ENCODE results near the gene OLFM2.
A peak's percentile ranks its signal among the peaks of the same experiment; 100 is the strongest.
"Not testable (repeated sequence)": the region's sequence is repeated elsewhere in the genome, so short reads cannot be mapped to it uniquely, and the experiment has no call there.

Gene OLFM2

GRCh38 chr19:9834307-9834725 is 102.0 kb downstream of the OLFM2 start:
- no peak for DNase-seq (ENCODE audit: low read depth in 2 of 2)

- DNase-seq (ENCODE audit: low read depth in 2 of 2) = no peak
These were observed 107.7 kb downstream of the OLFM2 start for GRCh38 chr19:9828551-9829063.

GRCh38 chr19:9827289-9828238 is 108.8 kb downstream of the OLFM2 start, which contains the start of gene UBL5:
UBL5 (plus strand) TSS chr19:9827918; CDS start chr19:9828338, 420 bp downstream.
- peak; percentile 72 to 84 for DNase-seq (ENCODE audit: low read depth in 2 of 2)

- no peak for DNase-seq (ENCODE audit: low read depth in 2 of 2)
These were observed 112.5 kb downstream of the OLFM2 start for GRCh38 chr19:9823816-9824215.

GRCh38 chr19:9820034-9820433 is 116.3 kb downstream of the OLFM2 start:
- not testable (repeated sequence) for DNase-seq (ENCODE audit: low read depth in 2 of 2)

GRCh38 chr19:9819596-9819909 is 116.8 kb downstream of the OLFM2 start:
- no peak for DNase-seq (ENCODE audit: low read depth in 2 of 2)

- DNase-seq (ENCODE audit: low read depth in 2 of 2) = peak; percentile 100
These were observed 117.3 kb downstream of the OLFM2 start, which contains the start of gene FBXL12 for GRCh38 chr19:9818734-9819595. FBXL12 (minus strand) TSS chr19:9819079; CDS start chr19:9818813, 266 bp downstream.

- no peak for DNase-seq (ENCODE audit: low read depth in 2 of 2)
These were observed 118.1 kb downstream of the OLFM2 start for GRCh38 chr19:9818175-9818733.

- DNase-seq (ENCODE audit: low read depth in 2 of 2) = no peak
These were observed 125.2 kb downstream of the OLFM2 start for GRCh38 chr19:9811139-9811538.

- DNase-seq (ENCODE audit: low read depth in 2 of 2) = no peak
These were observed 127.2 kb downstream of the OLFM2 start for GRCh38 chr19:9808855-9809824.

GRCh38 chr19:9806803-9807202 is 129.5 kb downstream of the OLFM2 start:
- no peak for DNase-seq (ENCODE audit: low read depth in 2 of 2)
